GM12874 (cell line): Measurements from ENCODE around the gene TMEM109.
A peak's percentile ranks its signal among the peaks of the same experiment; 100 is the strongest.

ENCODE experiments used
- CTCF ChIP-seq: IDR thresholded peaks from 2 replicates; pipeline ENCODE4 v1.5.1; 2011; ENCODE audit warnings: low read depth, mild to moderate bottlenecking, control low read depth, low read length, moderate library complexity; ENCODE audit not compliant: insufficient read depth

TMEM109 gene

DNA sequence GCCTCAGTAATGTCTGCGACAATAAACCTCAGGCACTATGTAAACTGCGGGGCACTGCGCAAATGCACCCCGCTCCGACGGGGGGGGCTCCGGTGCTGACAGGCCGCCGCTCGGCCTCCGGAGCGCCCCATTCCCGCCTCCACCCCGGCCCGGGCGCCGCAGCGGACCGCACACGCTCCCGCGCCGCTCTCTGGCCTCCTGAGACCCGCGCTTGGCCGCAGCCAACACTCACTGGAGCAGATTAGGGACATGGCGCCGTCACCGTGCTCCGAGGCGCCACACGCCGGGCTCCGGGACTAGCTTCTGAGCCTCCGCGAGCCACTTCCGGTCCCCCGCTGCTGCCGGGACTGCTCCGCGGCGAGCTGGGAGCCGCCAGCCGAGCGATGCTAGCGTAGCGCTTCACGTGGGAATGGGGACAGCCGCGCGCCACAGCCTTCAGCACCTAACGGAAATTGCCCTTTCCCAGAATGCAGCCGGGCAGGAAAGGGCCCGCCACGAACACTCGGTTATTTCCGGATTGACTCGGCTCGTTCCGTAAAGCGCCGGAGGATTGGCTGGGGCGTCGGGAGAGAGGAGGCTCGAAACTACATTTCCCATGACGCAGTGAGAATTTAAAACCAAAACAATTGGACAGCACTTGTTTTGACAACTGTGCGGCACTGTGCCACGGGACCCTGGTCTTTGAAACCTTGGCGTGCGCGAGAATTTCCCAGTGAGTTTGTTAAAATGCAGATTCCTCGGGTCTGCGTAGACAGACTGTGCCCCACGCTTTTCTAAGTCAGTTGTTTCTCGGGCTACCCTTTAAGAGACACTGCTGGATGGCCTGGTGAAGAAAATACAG, 7.6 kb upstream of the TMEM109 start, which contains the start of gene PRPF19:
Gene PRPF19, minus strand, starts transcription at position 454 of the 841 bp plus-strand sequence. Its CDS starts 203 bp downstream, at position 251.
- no peak for TF ChIP-seq CTCF

DNA sequence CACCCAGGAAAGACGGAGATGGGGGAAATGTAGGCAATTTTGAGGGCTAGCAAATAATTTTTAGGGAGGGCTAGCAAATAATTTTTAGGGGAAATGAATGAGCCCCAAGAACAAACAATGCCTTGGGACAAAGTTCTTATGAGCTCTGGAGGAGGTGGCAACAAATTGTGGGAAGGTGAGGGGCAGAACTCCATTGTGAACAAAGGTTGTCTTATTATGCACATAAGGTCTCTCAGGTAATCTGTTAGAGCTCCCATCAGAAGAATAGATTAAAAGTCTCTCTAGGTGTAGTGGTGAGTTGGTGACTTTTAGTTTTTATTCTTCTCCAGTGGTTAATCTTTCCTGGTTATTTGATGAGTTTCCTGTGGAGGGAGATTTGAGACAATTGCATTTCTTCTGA, 5.2 kb upstream of the TMEM109 start:
- no peak for TF ChIP-seq CTCF

GRCh38 chr11:60910281-60910687, 3.7 kb upstream of the TMEM109 start:
- no peak for TF ChIP-seq CTCF

GRCh38 chr11:60910711-60911380, 3.1 kb upstream of the TMEM109 start:
- 0 out of 2 replicates have a peak, but pooled peaks have one; percentile 22 for TF ChIP-seq CTCF

DNA sequence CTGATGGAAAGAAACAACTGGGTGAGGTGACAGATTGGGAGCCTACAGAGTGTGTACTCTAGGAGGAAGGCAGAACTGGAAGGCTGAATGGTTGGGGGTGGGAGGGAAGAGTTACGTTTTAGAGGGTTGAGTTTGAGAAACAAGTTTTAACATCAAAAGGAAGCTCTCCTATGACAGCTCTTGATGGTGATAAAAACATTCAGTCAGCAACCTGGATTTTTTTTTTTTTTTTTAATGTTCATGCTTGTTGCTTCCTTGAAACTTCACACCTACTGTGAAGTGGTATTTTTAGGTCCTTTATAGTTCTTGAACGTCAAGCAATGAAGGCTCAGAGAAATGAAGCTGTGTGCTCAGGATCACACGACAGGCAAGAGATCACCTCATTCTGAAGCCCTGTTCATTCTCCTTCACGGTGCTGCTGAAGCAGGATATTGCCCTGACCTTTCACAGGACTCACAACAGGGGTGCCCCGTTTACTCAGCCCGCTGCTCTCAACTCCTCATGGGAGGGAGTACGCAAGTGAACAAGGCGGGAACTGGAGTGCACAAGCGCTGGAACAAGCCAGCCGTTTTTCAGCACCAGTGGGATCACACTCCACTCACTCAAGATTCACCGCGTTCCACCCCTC, 1.6 kb upstream of the TMEM109 start:
- no peak for TF ChIP-seq CTCF

DNA sequence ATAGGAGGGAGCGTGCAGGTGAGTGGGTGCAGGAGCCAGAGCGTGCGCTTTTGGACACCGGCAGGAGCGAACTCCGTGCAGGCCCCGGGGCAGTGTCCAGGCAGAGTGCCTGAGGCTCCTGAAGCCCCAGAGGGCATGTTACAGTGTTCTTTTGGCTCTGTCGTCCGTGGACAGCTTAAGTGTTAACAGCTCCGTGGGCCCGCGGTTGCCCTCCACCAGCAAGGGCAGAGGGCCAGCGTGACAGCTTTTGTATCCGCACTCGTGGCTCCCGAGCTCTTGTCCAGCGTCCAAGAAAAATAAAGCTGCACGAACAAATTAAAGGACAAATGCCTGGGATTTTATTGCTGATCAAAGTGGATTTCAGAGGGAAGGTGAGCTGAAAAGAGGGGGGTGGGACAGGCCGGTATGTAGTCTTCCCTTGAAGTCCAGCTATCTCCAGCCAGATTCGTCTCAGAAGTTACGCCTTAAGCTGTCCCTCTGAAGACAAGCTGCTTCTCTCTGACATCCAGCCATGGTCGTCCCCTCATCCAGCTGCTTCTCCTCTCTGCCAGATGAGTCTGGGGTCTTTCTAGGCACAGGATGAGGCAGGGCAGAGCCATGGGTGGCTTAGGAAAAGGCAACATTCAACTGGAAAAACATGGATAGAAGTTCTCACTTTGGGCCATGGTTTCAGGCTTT, 968 bp upstream of the TMEM109 start:
- no peak for TF ChIP-seq CTCF
